Aorta (tissue), 5 donors: ENCODE data around the gene AGRN. TPM values are rescaled to one million over a fixed set of nuclear protein-coding genes. Genes with fewer than 3 reads are reported as not detected.

Source experiments
- ATAC-seq: fragments of 200-7000 bp; cut with Tn5 transposase; one replicate; pipeline ENCODE4 v1.9.1; 2022; ENCODE audit warnings: moderate library complexity; ENCODE audit not compliant: low FRiP score
- DNase-seq, 2 donors: peaks; one replicate each; pipeline ENCODE4 v3.0.0-alpha.2; 2020
- H3K27ac ChIP-seq, 2 donors: one replicate each; pipeline ENCODE4 v1.5.1; 2013; ENCODE audit warnings: low read length in 2 of 2, mild to moderate bottlenecking in 2 of 2, moderate library complexity in 2 of 2, control low read depth in 1 of 2, inconsistent platforms in 1 of 2, low read depth in 1 of 2
- H3K27me3 ChIP-seq, 2 donors: one replicate each; pipeline ENCODE4 v1.6.1; 2013; ENCODE audit warnings: control low read depth in 1 of 2, low read length in 1 of 2, mild to moderate bottlenecking in 1 of 2, moderate library complexity in 1 of 2; ENCODE audit not compliant: insufficient read depth in 2 of 2, control insufficient read depth in 1 of 2
- H3K36me3 ChIP-seq, 2 donors: one replicate each; pipeline ENCODE4 v1.6.1; 2013; ENCODE audit warnings: control low read depth in 1 of 2, low read length in 1 of 2, mild to moderate bottlenecking in 1 of 2; ENCODE audit not compliant: insufficient read depth in 2 of 2, control insufficient read depth in 1 of 2
- H3K4me1 ChIP-seq, 2 donors: one replicate each; pipeline ENCODE4 v1.6.1; 2013; ENCODE audit warnings: low read length in 2 of 2, control low read depth in 1 of 2, mild to moderate bottlenecking in 1 of 2, moderate library complexity in 1 of 2; ENCODE audit not compliant: insufficient read depth in 2 of 2, control insufficient read depth in 1 of 2
- H3K4me3 ChIP-seq, 2 donors: one replicate each; pipeline ENCODE4 v1.5.1; 2013; ENCODE audit warnings: low read length in 2 of 2, control low read depth in 1 of 2, mild to moderate bottlenecking in 1 of 2
- H3K9me3 ChIP-seq: one replicate; pipeline ENCODE4 v1.6.1; 2013; ENCODE audit warnings: mild to moderate bottlenecking, low read length; ENCODE audit not compliant: control insufficient read depth
- WGBS, 2 donors: extraction: QIAGEN DNeasy Blood & Tissue Kit; methylation state at CpG; one replicate each; pipeline ENCODE4 v1.1.7; 2013; 5-methylcytosine and 5-hydroxymethylcytosine counted together
- intact Hi-C, 2 donors: fragments of 100-400 bp; cut with DNase I; formaldehyde crosslinking; loops; one replicate each; pipeline versions ENCODE4 v1.14.2 to v1.15.0; 2022
- polyA plus RNA-seq, 2 donors: library from polyadenylated mRNA; stranded (reverse); fragments of 200-250 nt; gene quantifications; one replicate each; pipeline ENCODE4 v1.2.3, GENCODE V29; 2013
- total RNA-seq, 2 donors: library from RNA; stranded (reverse); fragmentation: NEBNext Ultra II Directional; extraction: Animal tissue kit (Norgen Biotek cat#: 25700); gene quantifications; one replicate each; pipeline ENCODE4 v1.2.1, GENCODE V29; 2021
- donor health status: healthy with polysubstance abuse.
- donor health status: Bipolar disorder and iron deficiency.
- donor health status: DM: no; HTN: no; CAD: no.
- donor health status: DM: no; HTN: no; CAD: no.
- donor health status: DM: yes; HTN: yes; CAD: no.

AGRN gene
- total and polyA plus RNA-seq, 4 donors = 4.3 to 38.6 (median 22.6) TPM

- WGBS, 2 donors = 89 to 99% methylated on average over 6 of the region's 6 CpGs
- Histone ChIP-seq H3K9me3 (no peaks in the 10 kb centered on the region), H3K4me1 (no peaks in the 10 kb centered on the region), H3K4me3 (no peak overlapping the region), H3K27me3 (no peaks in the 10 kb centered on the region), H3K36me3 (no peaks in the 10 kb centered on the region), H3K27ac (no peak overlapping the region)
- DNase-seq (no peak), ATAC-seq (no peak)
- intact Hi-C loops = no loop called here
These were observed 18.8 kb downstream of the AGRN start for GRCh38 chr1:1038694-1039093.

GRCh38 chr1:1039145-1039910 lies 19.4 kb downstream of the AGRN start:
- WGBS, 2 donors = 74 to 80% methylated on average over 17 of the region's 17 CpGs
- Histone ChIP-seq H3K4me3 (no peak overlapping the region), H3K27ac (no peak overlapping the region), H3K9me3 (no peaks in the 10 kb centered on the region), H3K36me3 (no peaks in the 10 kb centered on the region), H3K27me3 (no peaks in the 10 kb centered on the region), H3K4me1 (no peaks in the 10 kb centered on the region)
- no peak for ATAC-seq
- DNase-seq = no peak
- intact Hi-C loops = no loop called here

- Histone ChIP-seq H3K4me3 (no peak overlapping the region), H3K27me3 (no peaks in the 10 kb centered on the region), H3K36me3 (no peaks in the 10 kb centered on the region), H3K4me1 (no peaks in the 10 kb centered on the region), H3K9me3 (no peaks in the 10 kb centered on the region), H3K27ac (no peak overlapping the region)
- peak; percentile 63 for ATAC-seq
- DNase-seq = peak; percentile 79 to 91
- intact Hi-C loops = no loop called here
- WGBS, 2 donors = 10 to 14% methylated on average over 71 to 99 of the region's 99 CpGs
These were observed 20.4 kb downstream of the AGRN start for GRCh38 chr1:1040004-1040991.

GRCh38 chr1:1041092-1041523 lies 21.2 kb downstream of the AGRN start:
- ATAC-seq = no peak
- intact Hi-C loops = no loop called here
- Histone ChIP-seq H3K27me3 (no peaks in the 10 kb centered on the region), H3K36me3 (no peaks in the 10 kb centered on the region), H3K4me1 (no peaks in the 10 kb centered on the region), H3K27ac (no peak overlapping the region), H3K4me3 (no peak overlapping the region), H3K9me3 (no peaks in the 10 kb centered on the region)
- DNase-seq = no peak
- 61 to 64% methylated on average over 48 to 57 of the region's 60 CpGs for WGBS, 2 donors

DNA sequence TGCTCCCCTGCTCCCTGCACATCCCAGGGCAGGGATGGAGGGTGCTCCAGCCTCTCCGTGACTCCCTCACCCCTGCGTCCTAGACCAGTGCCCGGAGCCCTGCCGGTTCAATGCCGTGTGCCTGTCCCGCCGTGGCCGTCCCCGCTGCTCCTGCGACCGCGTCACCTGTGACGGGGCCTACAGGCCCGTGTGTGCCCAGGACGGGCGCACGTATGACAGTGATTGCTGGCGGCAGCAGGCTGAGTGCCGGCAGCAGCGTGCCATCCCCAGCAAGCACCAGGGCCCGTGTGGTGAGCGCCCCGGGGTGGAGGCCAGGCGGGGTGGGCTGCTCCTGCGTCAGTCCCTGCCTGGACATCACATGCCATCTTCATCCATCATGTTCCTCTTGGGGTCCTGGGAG lies 22.0 kb downstream of the AGRN start:
- no peaks in the 10 kb centered on the region for H3K4me1 ChIP-seq
- WGBS, 2 donors = 92 to 93% methylated on average over 25 of the region's 25 CpGs
- no peak for DNase-seq
- no peaks in the 10 kb centered on the region for H3K9me3 ChIP-seq
- no peak for ATAC-seq
- H3K36me3 ChIP-seq = no peaks in the 10 kb centered on the region
- intact Hi-C loops = no loop called here
- no peaks in the 10 kb centered on the region for H3K27me3 ChIP-seq
- H3K27ac ChIP-seq = no peak overlapping the region
- H3K4me3 ChIP-seq = no peak overlapping the region

DNA sequence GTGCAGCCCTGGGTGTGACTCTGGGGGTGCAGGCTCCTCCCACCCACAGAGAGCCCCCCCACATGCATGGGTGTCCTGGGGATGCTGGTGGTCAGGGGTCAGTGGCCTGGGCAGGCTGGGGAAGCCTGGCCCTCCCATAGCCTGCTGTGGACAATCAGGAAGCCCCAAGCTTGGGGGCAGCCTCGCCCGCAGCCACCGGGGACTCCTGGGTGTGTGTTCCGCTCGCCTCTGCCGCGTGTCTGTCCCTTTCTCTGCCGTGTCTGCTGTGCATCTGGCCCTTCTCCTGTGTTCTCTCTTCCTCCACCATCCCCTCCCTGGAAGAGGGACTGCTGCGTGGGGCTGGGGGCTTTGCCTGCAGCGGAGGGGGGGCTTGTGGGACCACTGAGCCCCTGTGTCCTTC lies 22.9 kb downstream of the AGRN start:
- H3K4me3 ChIP-seq = no peak overlapping the region
- no peak overlapping the region for H3K27ac ChIP-seq
- H3K36me3 ChIP-seq = no peaks in the 10 kb centered on the region
- H3K4me1 ChIP-seq = no peaks in the 10 kb centered on the region
- 92 to 98% methylated on average over 9 to 10 of the region's 10 CpGs for WGBS, 2 donors
- intact Hi-C loops = no loop called here
- H3K27me3 ChIP-seq = no peaks in the 10 kb centered on the region
- H3K9me3 ChIP-seq = no peaks in the 10 kb centered on the region
- DNase-seq (no peak), ATAC-seq (no peak)

- DNase-seq (no peak), ATAC-seq (no peak)
- no peaks in the 10 kb centered on the region for H3K36me3 ChIP-seq
- H3K9me3 ChIP-seq = no peaks in the 10 kb centered on the region
- intact Hi-C loops = no loop called here
- no peaks in the 10 kb centered on the region for H3K4me1 ChIP-seq
- H3K27me3 ChIP-seq = no peaks in the 10 kb centered on the region
- 97 to 98% methylated on average over 25 to 27 of the region's 27 CpGs for WGBS, 2 donors
- H3K4me3 ChIP-seq = no peak overlapping the region
- H3K27ac ChIP-seq = no peak overlapping the region
These were observed 23.5 kb downstream of the AGRN start for GRCh38 chr1:1043411-1043810.

GRCh38 chr1:1043921-1044320 lies 24.0 kb downstream of the AGRN start:
- Histone ChIP-seq H3K9me3 (no peaks in the 10 kb centered on the region), H3K36me3 (no peaks in the 10 kb centered on the region), H3K27me3 (no peaks in the 10 kb centered on the region), H3K27ac (no peak overlapping the region), H3K4me3 (no peak overlapping the region), H3K4me1 (no peaks in the 10 kb centered on the region)
- WGBS, 2 donors = 97% methylated on average over 33 of the region's 33 CpGs
- intact Hi-C loops = no loop called here
- no peak for ATAC-seq
- no peak for DNase-seq
